HUES64 (cell line): ENCODE results near the gene SPATS1. TPM values are rescaled to one million over a fixed set of nuclear protein-coding genes. Genes with fewer than 3 reads are reported as not detected.
A peak's percentile ranks its signal among the peaks of the same experiment; 100 is the strongest.

ENCODE experiments used
- H3K27ac ChIP-seq: 2 replicates; pipeline ENCODE4 v1.7.0; 2013; ENCODE audit warnings: low read depth, low read length, inconsistent platforms
- H3K27me3 ChIP-seq: 2 replicates; pipeline ENCODE4 v1.6.1; 2013; ENCODE audit warnings: mild to moderate bottlenecking, low read length; ENCODE audit not compliant: insufficient read depth
- H3K36me3 ChIP-seq: 2 replicates; pipeline ENCODE4 v1.6.1; 2013; ENCODE audit warnings: mild to moderate bottlenecking, low read length; ENCODE audit not compliant: insufficient read depth
- H3K4me1 ChIP-seq: 2 replicates; pipeline ENCODE4 v1.6.1; 2013; ENCODE audit warnings: mild to moderate bottlenecking, low read length, moderate library complexity; ENCODE audit not compliant: insufficient read depth
- H3K4me3 ChIP-seq: 2 replicates; pipeline ENCODE4 v1.5.1; 2013; ENCODE audit warnings: mild to moderate bottlenecking, low read length, moderate library complexity
- H3K9ac ChIP-seq: 2 replicates; pipeline ENCODE4 v1.6.1; 2013; ENCODE audit warnings: mild to moderate bottlenecking, low read depth, low read length
- H3K9me3 ChIP-seq: 2 replicates; pipeline ENCODE4 v1.6.1; 2013; ENCODE audit warnings: low read depth, low read length; ENCODE audit not compliant: insufficient read depth
- WGBS: fragments of 150-250, 120-280 bp; methylation state at CpG from one replicate; pipeline ENCODE4 v1.1.7; 2013; ENCODE audit warnings: missing lambda C conversion rate; 5-methylcytosine and 5-hydroxymethylcytosine counted together
- polyA plus RNA-seq, 2 experiments: library from polyadenylated mRNA; stranded (reverse); fragments of 50-300 nt; gene quantifications; one replicate each; pipeline ENCODE4 v1.2.3, GENCODE V29; 2013

Gene SPATS1
- polyA plus RNA-seq (2013, experiment 1 of 2): not detected
- polyA plus RNA-seq (2013, experiment 2 of 2): not detected

- H3K27me3 ChIP-seq: peaks cover 7% of the 10 kb centered on the region; the same call in 1 of the 2 replicates
- H3K36me3 ChIP-seq: no peaks in the 10 kb centered on the region
- no peaks in the 10 kb centered on the region for H3K9me3 ChIP-seq
- H3K27ac ChIP-seq: no peak within 1 kb of the TSS
- no peak within 1 kb of the TSS for H3K4me3 ChIP-seq
- 92% methylated on average over 31 of the region's 31 CpGs for WGBS
- no peak within 1 kb of the TSS for H3K9ac ChIP-seq
- no peaks in the 10 kb centered on the region for H3K4me1 ChIP-seq
Observed at GRCh38 chr6:44342489-44342888, at the start of gene SPATS1. SPATS1 (plus strand) TSS chr6:44342650; CDS start chr6:44343096, 446 bp downstream.

- 86% methylated on average over 4 of the region's 4 CpGs for WGBS
- H3K9me3 ChIP-seq: no peaks in the 10 kb centered on the region
- no peak overlapping the region for H3K27ac ChIP-seq
- H3K36me3 ChIP-seq: no peaks in the 10 kb centered on the region
- no peaks in the 10 kb centered on the region for H3K4me1 ChIP-seq
- H3K9ac ChIP-seq: no peak overlapping the region
- no peak overlapping the region for H3K4me3 ChIP-seq
- peaks cover 52% of the 10 kb centered on the region for H3K27me3 ChIP-seq
Observed at GRCh38 chr6:44292661-44293365, 49.6 kb upstream of the SPATS1 start.

GRCh38 chr6:44294832-44295791, 47.3 kb upstream of the SPATS1 start:
- Histone ChIP-seq H3K9me3 (no peaks in the 10 kb centered on the region), H3K9ac (no peak overlapping the region), H3K4me1 (no peaks in the 10 kb centered on the region), H3K4me3 (no peak overlapping the region), H3K36me3 (peaks cover under 1% of the 10 kb centered on the region; the same call in 1 of the 2 replicates), H3K27ac (no peak overlapping the region), H3K27me3 (peaks cover 44% of the 10 kb centered on the region)
- 77% methylated on average over 7 of the region's 7 CpGs for WGBS

- peaks cover 34% of the 10 kb centered on the region for H3K27me3 ChIP-seq
- H3K4me3 ChIP-seq: peak overlapping the region; percentile 74
- no peaks in the 10 kb centered on the region for H3K9me3 ChIP-seq
- under 1% methylated on average over 85 of the region's 86 CpGs for WGBS
- peaks cover 23% of the 10 kb centered on the region for H3K36me3 ChIP-seq
- H3K27ac ChIP-seq: no peak overlapping the region
- H3K4me1 ChIP-seq: no peaks in the 10 kb centered on the region
- H3K9ac ChIP-seq: peak overlapping the region; percentile 54; the same call in 1 of the 2 replicates
Observed at GRCh38 chr6:44297063-44298038, 45.1 kb upstream of the SPATS1 start.

GRCh38 chr6:44298055-44298803, 44.2 kb upstream of the SPATS1 start:
- Histone ChIP-seq H3K4me3 (peak overlapping the region; percentile 74), H3K36me3 (peaks cover 31% of the 10 kb centered on the region), H3K27ac (no peak overlapping the region), H3K4me1 (no peaks in the 10 kb centered on the region), H3K9me3 (no peaks in the 10 kb centered on the region), H3K27me3 (peaks cover 34% of the 10 kb centered on the region), H3K9ac (peak overlapping the region; percentile 54; the same call in 1 of the 2 replicates)
- 48% methylated on average over 20 of the region's 20 CpGs for WGBS

- Histone ChIP-seq H3K27ac (no peak overlapping the region), H3K4me3 (no peak overlapping the region), H3K9me3 (no peaks in the 10 kb centered on the region), H3K36me3 (peaks cover 38% of the 10 kb centered on the region), H3K27me3 (peaks cover 34% of the 10 kb centered on the region), H3K4me1 (no peaks in the 10 kb centered on the region), H3K9ac (no peak overlapping the region)
- WGBS: 81% methylated on average over 3 of the region's 3 CpGs
Observed at GRCh38 chr6:44298864-44299263, 43.6 kb upstream of the SPATS1 start.

GRCh38 chr6:44300292-44300823, 42.1 kb upstream of the SPATS1 start:
- H3K4me1 ChIP-seq: no peaks in the 10 kb centered on the region
- no peak overlapping the region for H3K4me3 ChIP-seq
- H3K9ac ChIP-seq: no peak overlapping the region
- H3K27ac ChIP-seq: no peak overlapping the region
- H3K9me3 ChIP-seq: no peaks in the 10 kb centered on the region
- 82% methylated on average over 7 of the region's 7 CpGs for WGBS
- H3K36me3 ChIP-seq: peaks cover 51% of the 10 kb centered on the region
- peaks cover 28% of the 10 kb centered on the region for H3K27me3 ChIP-seq

- H3K9me3 ChIP-seq: no peaks in the 10 kb centered on the region
- H3K9ac ChIP-seq: no peak overlapping the region
- H3K27ac ChIP-seq: no peak overlapping the region
- H3K36me3 ChIP-seq: peaks cover 59% of the 10 kb centered on the region
- no peaks in the 10 kb centered on the region for H3K4me1 ChIP-seq
- WGBS: 94% methylated on average over 8 of the region's 8 CpGs
- H3K4me3 ChIP-seq: no peak overlapping the region
- H3K27me3 ChIP-seq: peaks cover 20% of the 10 kb centered on the region
Observed at GRCh38 chr6:44301106-44301505, 41.3 kb upstream of the SPATS1 start.

- 94% methylated on average over 14 of the region's 14 CpGs for WGBS
- no peak overlapping the region for H3K4me3 ChIP-seq
- H3K4me1 ChIP-seq: no peaks in the 10 kb centered on the region
- peaks cover 67% of the 10 kb centered on the region for H3K36me3 ChIP-seq
- no peak overlapping the region for H3K27ac ChIP-seq
- H3K9ac ChIP-seq: no peak overlapping the region
- H3K27me3 ChIP-seq: peaks cover 12% of the 10 kb centered on the region
- H3K9me3 ChIP-seq: no peaks in the 10 kb centered on the region
Observed at GRCh38 chr6:44301782-44302564, 40.5 kb upstream of the SPATS1 start.
